OCI-LY1 (cell line): ENCODE data around the gene MYO10.

Source experiments
- H2AFZ ChIP-seq: fragments of 200-600 bp; sonication (generic), shearing (Covaris generic); 2 replicates; pipeline ENCODE4 v1.6.0; 2014; ENCODE audit warnings: antibody characterized with exemption, mild to moderate bottlenecking, low read length
- H3F3A ChIP-seq: fragments of 200-600 bp; sonication (generic), shearing (Covaris generic); 2 replicates; pipeline ENCODE4 v1.6.0; 2014; ENCODE audit warnings: mild to moderate bottlenecking, antibody characterized with exemption, low read length, moderate library complexity; ENCODE audit not compliant: insufficient read depth
- H3K27ac ChIP-seq: fragments of 200-600 bp; sonication (generic); 2 replicates; pipeline ENCODE4 v1.5.1; 2014; ENCODE audit warnings: low read length, mixed run types, mild to moderate bottlenecking, low read depth; ENCODE audit not compliant: poor library complexity, severe bottlenecking
- H3K27me3 ChIP-seq: fragments of 200-600 bp; sonication (generic); 2 replicates; pipeline ENCODE4 v1.6.0; 2014; ENCODE audit warnings: antibody characterized with exemption, mild to moderate bottlenecking, low read length, moderate library complexity; ENCODE audit not compliant: insufficient read depth
- H3K36me3 ChIP-seq: fragments of 200-600 bp; sonication (generic); 2 replicates; pipeline ENCODE4 v1.6.1; 2014; ENCODE audit warnings: mild to moderate bottlenecking, antibody characterized with exemption, low read length, moderate library complexity, mixed read lengths; ENCODE audit not compliant: insufficient read depth
- H3K4me1 ChIP-seq: fragments of 200-600 bp; sonication (generic); 2 replicates; pipeline ENCODE4 v1.5.1; 2014; ENCODE audit warnings: mild to moderate bottlenecking, low read length, moderate library complexity; ENCODE audit not compliant: insufficient read depth, severe bottlenecking
- H3K4me2 ChIP-seq: fragments of 200-600 bp; sonication (generic), shearing (Covaris generic); 2 replicates; pipeline ENCODE4 v1.6.1; 2014; ENCODE audit warnings: low read length
- H3K4me3 ChIP-seq: fragments of 200-600 bp; sonication (generic); 2 replicates; pipeline ENCODE4 v1.5.1; 2014; ENCODE audit warnings: low read length, low read depth, mild to moderate bottlenecking, mixed read lengths; ENCODE audit not compliant: poor library complexity, severe bottlenecking
- H3K79me2 ChIP-seq: fragments of 200-600 bp; shearing (Covaris generic); 2 replicates; pipeline ENCODE4 v1.6.1; 2016; ENCODE audit warnings: mixed run types, low read length, mixed read lengths; ENCODE audit not compliant: insufficient read depth
- H3K9ac ChIP-seq: fragments of 200-600 bp; sonication (generic), shearing (Covaris generic); 2 replicates; pipeline ENCODE4 v1.6.1; 2014; ENCODE audit warnings: mild to moderate bottlenecking, low read length, mixed read lengths
- H3K9me2 ChIP-seq: fragments of 200-600 bp; sonication (generic), shearing (Covaris generic); 2 replicates; pipeline ENCODE4 v1.6.1; 2014; ENCODE audit warnings: low read depth, mild to moderate bottlenecking, low read length, mixed read lengths
- H3K9me3 ChIP-seq: fragments of 200-600 bp; shearing (Covaris generic); 2 replicates; pipeline ENCODE4 v1.6.1; 2014; ENCODE audit warnings: low read length, mixed read lengths
- H4K20me1 ChIP-seq: fragments of 200-600 bp; sonication (generic), shearing (Covaris generic); 2 replicates; pipeline ENCODE4 v1.6.0; 2016; ENCODE audit warnings: mild to moderate bottlenecking, low read length; ENCODE audit not compliant: insufficient read depth
- EZH2 ChIP-seq: fragments of 200-600 bp; sonication (generic), shearing (Covaris generic); IDR thresholded peaks from 2 replicates; pipeline ENCODE4 v1.8.0; 2017; ENCODE audit warnings: borderline replicate concordance, mixed run types, mild to moderate bottlenecking, antibody characterized with exemption, low read length, moderate library complexity, mixed read lengths
- TF ChIP-seq, protein P1 (sequence below): fragments of 200-600 bp; sonication (generic), shearing (Covaris generic); IDR thresholded peaks from 2 replicates; pipeline ENCODE4 v1.5.1; 2017; ENCODE audit warnings: mild to moderate bottlenecking, antibody characterized with exemption, low read length, moderate library complexity, mixed read lengths

The MYO10 gene

DNA sequence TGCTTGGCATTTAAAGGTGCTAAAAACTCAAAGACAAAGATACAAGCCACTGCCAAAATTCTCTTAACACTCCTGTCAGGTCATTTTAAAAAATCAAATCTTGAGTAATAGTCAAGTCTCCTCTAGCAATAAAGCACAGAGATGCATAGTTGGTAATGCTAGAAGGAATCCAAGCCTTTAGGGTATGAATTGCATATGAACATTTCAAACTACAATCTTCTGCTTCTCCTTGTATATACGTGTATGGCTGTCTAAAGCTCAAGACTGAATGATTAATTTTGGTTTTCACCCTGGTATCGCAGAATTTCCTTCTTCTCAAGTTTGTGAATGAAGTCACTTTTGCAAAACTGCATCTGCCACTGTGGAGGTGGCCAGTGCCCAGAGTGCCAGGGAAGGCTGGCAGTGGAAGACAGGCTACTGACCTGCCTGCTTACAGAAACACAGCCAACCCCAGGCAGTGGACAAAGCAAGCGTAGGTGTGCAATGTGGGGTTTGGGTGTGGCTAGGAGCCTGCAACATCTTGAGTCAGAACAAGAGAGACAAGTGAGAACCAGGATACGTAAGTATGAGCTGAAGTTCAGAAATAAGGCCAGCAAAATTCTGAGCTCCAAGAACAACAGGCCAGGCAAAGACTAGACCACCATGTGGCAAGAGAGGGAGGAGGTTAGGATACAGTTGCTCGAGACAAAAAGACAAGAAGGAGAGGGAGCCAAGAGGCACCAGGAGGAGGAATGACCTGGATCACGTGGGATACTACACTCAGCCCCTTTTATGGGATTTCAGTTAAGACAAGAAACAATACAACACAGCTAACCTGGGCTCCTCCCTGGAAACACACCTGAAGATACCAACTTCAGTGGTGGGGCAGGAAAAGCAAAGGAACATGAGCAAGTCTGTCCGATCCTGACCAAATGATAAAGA is 22.6 kb downstream of the MYO10 start:
- no peaks in the 10 kb centered on the region for H3K4me1 ChIP-seq
- no peak for TF ChIP-seq EZH2
- TF ChIP-seq, protein P1, sequence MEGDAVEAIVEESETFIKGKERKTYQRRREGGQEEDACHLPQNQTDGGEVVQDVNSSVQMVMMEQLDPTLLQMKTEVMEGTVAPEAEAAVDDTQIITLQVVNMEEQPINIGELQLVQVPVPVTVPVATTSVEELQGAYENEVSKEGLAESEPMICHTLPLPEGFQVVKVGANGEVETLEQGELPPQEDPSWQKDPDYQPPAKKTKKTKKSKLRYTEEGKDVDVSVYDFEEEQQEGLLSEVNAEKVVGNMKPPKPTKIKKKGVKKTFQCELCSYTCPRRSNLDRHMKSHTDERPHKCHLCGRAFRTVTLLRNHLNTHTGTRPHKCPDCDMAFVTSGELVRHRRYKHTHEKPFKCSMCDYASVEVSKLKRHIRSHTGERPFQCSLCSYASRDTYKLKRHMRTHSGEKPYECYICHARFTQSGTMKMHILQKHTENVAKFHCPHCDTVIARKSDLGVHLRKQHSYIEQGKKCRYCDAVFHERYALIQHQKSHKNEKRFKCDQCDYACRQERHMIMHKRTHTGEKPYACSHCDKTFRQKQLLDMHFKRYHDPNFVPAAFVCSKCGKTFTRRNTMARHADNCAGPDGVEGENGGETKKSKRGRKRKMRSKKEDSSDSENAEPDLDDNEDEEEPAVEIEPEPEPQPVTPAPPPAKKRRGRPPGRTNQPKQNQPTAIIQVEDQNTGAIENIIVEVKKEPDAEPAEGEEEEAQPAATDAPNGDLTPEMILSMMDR, result no peak

DNA sequence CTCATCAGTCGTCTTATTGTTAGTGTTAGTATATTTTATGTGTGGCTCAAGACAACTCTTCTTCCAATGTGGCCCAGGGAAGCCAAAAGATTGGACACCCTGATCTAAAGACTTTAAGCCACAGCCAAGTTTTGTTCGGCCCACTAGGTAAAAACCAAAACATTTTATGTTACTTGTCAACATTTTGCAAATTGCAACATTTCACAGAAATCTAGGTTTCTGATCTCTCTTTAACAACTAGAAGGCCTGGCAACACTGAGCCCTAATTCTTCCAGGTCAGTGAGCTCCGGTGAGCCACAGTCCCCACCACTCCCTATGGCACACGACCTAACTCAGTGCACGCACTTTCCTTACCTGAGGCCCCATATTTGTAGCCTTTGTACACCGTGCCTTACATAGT is 24.0 kb downstream of the MYO10 start:
- H3K4me3 ChIP-seq, result no peak overlapping the region
- no peaks in the 10 kb centered on the region for H3K27me3 ChIP-seq
- no peak overlapping the region for H3K4me2 ChIP-seq
- no peaks in the 10 kb centered on the region for H3K36me3 ChIP-seq
- H3F3A ChIP-seq, result no peaks in the 10 kb centered on the region
- H3K9me3 ChIP-seq, result no peaks in the 10 kb centered on the region
- H3K9ac ChIP-seq, result no peak overlapping the region
- H3K9me2 ChIP-seq, result no peaks in the 10 kb centered on the region
- no peak overlapping the region for H2AFZ ChIP-seq
- H4K20me1 ChIP-seq, result no peaks in the 10 kb centered on the region
- TF ChIP-seq, protein P1, result no peak
- TF ChIP-seq EZH2, result no peak
- no peak overlapping the region for H3K27ac ChIP-seq
- H3K4me1 ChIP-seq, result no peaks in the 10 kb centered on the region
- no peaks in the 10 kb centered on the region for H3K79me2 ChIP-seq

More for the DNA sequence above, 22.6 kb downstream of the MYO10 start:
- Histone ChIP-seq H3K79me2 (no peaks in the 10 kb centered on the region), H3K27me3 (no peaks in the 10 kb centered on the region), H3K36me3 (no peaks in the 10 kb centered on the region), H3K9me3 (no peaks in the 10 kb centered on the region), H3F3A (no peaks in the 10 kb centered on the region), H3K9me2 (no peaks in the 10 kb centered on the region), H3K27ac (no peak overlapping the region), H3K4me2 (no peak overlapping the region), H3K9ac (no peak overlapping the region), H4K20me1 (no peaks in the 10 kb centered on the region), H2AFZ (no peak overlapping the region), H3K4me3 (no peak overlapping the region)

- H3K4me3 ChIP-seq, result no peak overlapping the region
- no peaks in the 10 kb centered on the region for H3K79me2 ChIP-seq
- H3K27ac ChIP-seq, result no peak overlapping the region
- no peaks in the 10 kb centered on the region for H3K4me1 ChIP-seq
- H3K9ac ChIP-seq, result no peak overlapping the region
- no peak for TF ChIP-seq EZH2
- TF ChIP-seq, protein P1, result no peak
- no peaks in the 10 kb centered on the region for H3F3A ChIP-seq
- H3K9me3 ChIP-seq, result no peaks in the 10 kb centered on the region
- H3K4me2 ChIP-seq, result no peak overlapping the region
- no peaks in the 10 kb centered on the region for H3K9me2 ChIP-seq
- H2AFZ ChIP-seq, result no peak overlapping the region
- no peaks in the 10 kb centered on the region for H4K20me1 ChIP-seq
- H3K27me3 ChIP-seq, result no peaks in the 10 kb centered on the region
- no peaks in the 10 kb centered on the region for H3K36me3 ChIP-seq
Measured at GRCh38 chr5:16909464-16909863, 26.6 kb downstream of the MYO10 start.
